GM18861 (cell line): ENCODE results near the gene LSS.
"Not testable (repeated sequence)": the region's sequence is repeated elsewhere in the genome, so short reads cannot be mapped to it uniquely, and the experiment has no call there.

ENCODE experiments used
- ATAC-seq: cut with Tn5 transposase; IDR thresholded peaks from one replicate; pipeline ENCODE4 v1.9.1; 2021; ENCODE audit not compliant: unreplicated experiment

LSS gene

DNA sequence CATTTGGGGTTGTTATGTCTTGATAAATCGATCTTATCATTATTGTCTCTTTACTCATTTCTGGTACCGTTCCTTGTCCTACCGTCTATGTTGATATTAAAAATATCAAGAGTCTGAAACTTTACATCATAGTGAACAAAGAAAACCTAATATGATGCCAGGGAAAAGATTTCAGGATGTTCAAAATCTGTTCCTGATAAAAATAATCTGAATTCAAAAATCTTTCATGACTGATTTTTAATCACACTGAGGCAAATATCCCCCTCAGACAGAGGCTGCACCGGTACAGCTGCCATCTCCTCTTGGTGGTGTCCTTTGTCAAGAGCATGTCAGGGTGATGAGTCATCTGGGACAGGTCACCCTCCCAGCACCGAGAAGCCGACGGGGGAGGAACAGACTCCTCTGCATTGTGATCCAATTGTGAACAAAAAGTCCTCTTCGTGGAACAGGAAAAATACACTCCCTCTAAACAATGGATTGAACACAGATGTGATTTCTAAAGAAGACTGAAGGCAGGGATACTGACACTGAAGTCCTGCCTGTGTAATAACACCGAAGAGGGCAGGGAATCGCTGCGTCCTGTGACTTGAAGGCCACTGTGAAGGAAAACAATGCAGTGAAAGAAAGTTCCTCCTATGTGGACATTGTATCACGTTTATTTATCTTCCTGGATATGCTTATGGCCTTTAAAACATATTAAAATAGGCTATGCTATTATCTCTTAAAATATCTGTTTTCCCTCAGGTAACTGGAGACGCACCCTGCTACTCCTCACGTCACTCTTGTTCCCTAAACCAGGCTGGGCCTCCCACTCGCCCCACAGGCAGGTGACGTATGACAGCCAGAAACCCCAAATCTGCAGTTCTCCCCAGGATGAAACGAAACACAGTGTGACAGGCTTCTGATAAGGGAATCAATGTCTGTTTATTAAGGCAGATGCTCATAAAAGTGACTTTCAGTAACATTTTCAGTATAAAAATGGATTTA lies 40.1 kb downstream of the LSS start:
- ATAC-seq: no peak

- ATAC-seq: no peak
Measured at GRCh38 chr21:46187814-46188213, 40.8 kb downstream of the LSS start.

GRCh38 chr21:46187261-46187660 lies 41.3 kb downstream of the LSS start:
- no peak for ATAC-seq

GRCh38 chr21:46185716-46186115 lies 42.9 kb downstream of the LSS start:
- no peak for ATAC-seq

DNA sequence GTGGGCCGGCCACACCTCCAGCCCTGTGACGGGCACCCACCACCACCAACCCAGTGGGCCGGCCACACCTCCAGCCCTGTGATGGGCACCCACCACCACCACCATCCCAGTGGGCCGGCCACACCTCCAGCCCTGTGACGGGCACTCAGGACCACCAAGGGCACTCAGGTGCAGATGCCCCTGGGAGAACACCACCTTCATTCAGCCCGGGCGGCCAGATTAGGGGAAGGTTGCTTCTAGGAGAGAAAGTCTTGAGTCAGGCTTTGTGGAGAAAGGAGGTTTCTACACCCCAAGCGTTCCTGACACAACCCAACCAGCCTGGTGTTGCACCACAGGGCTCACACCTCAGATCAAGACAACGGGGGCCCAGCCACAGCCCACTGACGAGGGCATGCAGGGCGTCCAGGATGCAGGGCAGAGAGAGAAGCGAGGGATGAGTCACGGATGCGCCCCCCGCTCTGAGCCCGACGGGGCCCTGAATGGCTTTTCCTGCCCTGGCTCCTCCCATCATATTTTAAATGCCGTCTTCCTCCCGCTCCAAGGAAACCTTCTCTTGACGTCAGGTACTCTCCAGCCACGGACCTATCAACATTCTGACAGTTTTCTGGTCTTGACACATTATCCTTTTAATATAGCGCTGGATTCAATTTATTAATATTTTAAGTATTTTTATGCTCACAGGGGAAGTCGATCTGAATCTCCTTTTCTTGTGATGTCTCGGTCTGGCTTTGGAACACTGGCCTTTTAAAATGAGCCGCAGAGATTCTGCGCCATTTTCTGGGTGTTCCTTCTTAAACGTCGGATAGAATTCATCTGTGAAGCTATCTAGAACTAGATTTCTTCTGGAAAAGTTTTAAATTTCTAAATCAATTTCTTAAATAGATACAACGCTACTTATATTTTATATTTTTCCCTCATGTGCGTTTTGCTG lies 43.7 kb downstream of the LSS start:
- peak; percentile 53 for ATAC-seq

GRCh38 chr21:46183910-46184624 lies 44.5 kb downstream of the LSS start, which contains the start of gene SPATC1L:
TSS of gene SPATC1L (minus strand) at chr21:46184459. CDS start at chr21:46182816, 1,643 bp downstream.
- peak; percentile 46 for ATAC-seq

- not testable (repeated sequence) for ATAC-seq
Measured at GRCh38 chr21:46183337-46183909, 45.2 kb downstream of the LSS start.

DNA sequence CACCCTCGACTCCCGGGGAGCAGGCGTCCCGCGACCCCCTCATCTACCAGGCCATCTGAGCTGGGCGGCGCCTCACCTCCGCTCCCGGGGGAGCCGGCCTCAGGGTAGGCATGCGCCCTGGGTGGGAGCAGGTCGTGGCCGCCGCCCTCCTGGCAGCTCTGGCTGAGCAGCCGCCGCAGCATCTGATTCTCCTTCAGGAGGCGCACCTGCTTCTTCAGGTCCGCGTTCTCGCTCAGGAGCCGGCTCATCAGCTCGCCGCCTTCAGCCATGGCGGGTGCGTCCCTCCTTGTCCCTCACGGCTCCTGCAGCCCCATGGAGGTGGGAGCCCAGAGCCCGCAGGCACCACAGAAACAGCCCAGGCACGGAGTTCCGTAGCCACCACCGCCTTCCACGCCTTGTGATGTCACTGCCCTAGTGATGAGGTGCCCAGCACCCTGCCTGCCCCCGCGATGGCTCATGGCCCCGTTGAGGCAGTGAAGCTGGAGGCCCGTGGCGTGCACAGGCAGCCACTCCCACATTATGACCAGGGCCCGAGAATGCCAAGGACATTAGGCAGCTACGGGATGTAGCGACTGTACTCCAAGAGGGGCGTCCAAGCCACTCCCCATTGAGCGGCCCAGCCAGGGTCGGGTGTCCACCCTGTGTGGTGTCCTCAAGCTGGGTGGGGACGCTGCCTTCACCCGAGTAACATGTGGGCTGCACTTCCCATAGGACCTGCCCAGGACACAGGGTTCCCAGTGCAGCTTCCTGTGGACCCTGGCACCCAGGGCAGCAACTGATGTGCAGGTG lies 45.8 kb downstream of the LSS start:
- no peak for ATAC-seq

- ATAC-seq: no peak
Measured at GRCh38 chr21:46181953-46182547, 46.5 kb downstream of the LSS start.

GRCh38 chr21:46181436-46181835 lies 47.1 kb downstream of the LSS start:
- ATAC-seq: no peak

- no peak for ATAC-seq
Measured at GRCh38 chr21:46180778-46181391, 47.7 kb downstream of the LSS start.

DNA sequence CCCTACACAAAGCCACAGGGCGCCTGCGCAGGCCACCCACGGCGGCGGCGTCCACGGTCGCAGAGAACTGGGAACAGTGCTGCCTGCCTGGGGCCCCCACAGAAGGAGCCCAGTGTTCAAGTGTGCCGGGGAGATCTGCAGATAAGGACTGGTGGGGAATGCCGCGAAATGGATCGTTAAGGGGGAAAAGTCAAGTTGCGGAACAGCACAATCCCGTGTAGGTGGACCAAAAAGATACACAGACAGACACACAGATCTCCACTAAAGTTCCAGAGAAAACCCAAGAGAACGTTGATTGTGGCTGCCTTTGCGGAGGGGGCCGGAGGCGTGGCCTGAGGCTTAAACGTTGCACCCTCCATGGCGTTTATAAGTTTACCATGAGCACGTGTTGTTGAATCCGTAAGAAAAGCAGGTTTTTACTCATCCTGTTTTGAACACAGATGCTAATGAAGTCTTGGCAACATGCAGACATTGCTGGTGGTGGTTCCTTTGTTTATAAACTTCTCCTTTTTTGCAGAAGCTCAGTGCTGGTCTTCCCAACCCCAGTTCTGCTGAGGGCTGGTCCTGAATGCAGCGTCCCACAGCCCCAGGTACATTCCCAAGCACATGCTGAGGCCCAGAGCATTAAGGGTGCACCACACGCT lies 48.4 kb downstream of the LSS start:
- ATAC-seq: no peak

- no peak for ATAC-seq
Measured at GRCh38 chr21:46179708-46180078, 48.9 kb downstream of the LSS start.

- ATAC-seq: no peak
Measured at GRCh38 chr21:46178961-46179360, 49.6 kb downstream of the LSS start.

DNA sequence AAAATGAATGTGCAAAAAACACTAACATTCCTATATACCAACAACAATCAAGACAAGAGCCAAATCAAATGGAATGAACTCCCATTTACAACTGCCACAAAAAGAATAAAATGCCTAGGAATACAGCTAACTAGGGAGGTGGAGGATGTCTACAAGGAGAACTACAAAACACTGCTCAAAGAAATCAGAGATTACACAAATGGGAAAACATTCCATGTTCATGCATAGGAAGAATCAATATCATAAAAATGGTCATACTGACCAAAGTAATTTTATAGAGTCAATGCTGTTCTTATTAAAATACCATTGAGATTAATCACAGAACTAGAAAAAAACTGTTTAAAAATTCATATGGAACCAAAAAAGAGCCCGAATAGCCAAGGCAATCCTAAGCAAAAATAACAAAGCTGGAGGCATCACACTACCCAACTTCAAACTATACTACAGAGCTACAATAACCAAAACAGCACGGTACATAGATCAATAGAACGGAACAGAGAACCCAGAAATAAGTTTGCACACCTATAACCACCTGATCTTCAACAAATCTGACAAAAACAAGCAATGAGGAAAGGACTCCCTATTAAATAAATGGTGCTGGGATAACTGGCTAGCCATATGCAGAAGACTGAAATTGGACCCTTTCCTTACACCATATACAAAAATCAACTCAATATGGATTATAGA lies 52.0 kb downstream of the LSS start:
- ATAC-seq: not testable (repeated sequence)

DNA sequence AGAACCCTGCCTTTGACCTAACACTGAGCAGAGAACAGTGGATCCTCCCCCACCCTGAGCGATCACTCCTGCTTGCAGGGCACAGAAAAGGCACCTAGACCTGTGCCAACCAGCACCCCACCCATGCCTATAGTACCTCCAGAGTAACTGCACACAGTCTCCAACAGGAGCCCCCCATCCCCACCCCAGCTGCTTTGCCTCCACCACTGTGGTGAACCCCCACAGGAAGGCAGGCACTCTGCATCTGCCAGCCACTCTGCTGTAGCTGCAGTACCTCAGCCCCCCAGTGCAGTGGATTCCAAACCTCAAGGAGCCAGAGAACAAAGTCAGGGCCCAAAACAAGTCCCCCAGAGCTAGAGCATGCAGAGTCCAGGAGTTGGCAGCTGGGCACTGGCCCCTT lies 55.0 kb downstream of the LSS start:
- ATAC-seq: no peak

DNA sequence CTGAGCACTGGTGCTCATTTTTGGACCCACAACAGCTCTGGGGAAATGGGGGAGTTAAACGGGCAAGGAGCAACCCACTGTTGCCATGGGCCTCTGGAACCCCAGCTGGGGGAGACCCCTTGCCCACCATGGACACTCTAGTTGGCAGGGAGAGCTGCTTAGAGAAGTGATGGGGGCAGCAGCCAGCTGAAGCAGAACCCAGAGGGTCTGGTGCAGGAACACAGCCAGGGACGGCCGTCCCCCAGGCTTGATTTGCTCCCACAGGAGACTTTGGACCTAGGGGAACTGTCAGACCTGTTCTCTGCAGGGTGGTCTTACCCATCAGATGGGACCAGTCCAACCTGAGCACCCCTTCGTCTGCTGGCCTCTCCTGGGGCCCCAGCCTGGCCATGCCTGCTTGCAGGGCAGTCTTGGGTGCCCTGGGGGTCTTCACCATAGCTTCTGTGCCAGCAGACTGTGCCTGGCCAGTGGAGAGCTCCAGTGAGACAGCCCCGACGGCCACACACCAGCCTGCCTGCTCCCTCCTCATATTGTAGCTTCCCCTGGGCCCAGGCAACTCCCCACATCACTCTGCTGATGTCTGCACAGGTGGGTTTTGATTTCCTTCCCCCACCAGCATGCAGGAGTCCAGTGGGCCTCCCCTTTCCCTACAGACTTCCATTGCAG lies 55.6 kb downstream of the LSS start:
- no peak for ATAC-seq
